SK-N-SH treated with all-trans-retinoic acid at 6 μM for 48 hours (cell line): Measurements from ENCODE around the gene TRIM37.

Experiments
- RARB ChIP-seq: fragments of 250-450 bp; sonication (Bioruptor Pico); IDR thresholded peaks from 2 replicates; pipeline ENCODE4 v1.8.0; 2021; ENCODE audit warnings: mild to moderate bottlenecking, moderate library complexity
- TCF4 ChIP-seq: fragments of 250-450 bp; sonication (Bioruptor Pico); IDR thresholded peaks from 2 replicates; pipeline ENCODE4 v1.8.0; 2021; ENCODE audit warnings: mild to moderate bottlenecking, moderate library complexity, borderline replicate concordance
- ZC3H10 ChIP-seq: fragments of 250-450 bp; sonication (Bioruptor Pico); IDR thresholded peaks from 2 replicates; pipeline ENCODE4 v1.5.1; 2021; ENCODE audit warnings: mild to moderate bottlenecking, moderate library complexity
- ZNF70 ChIP-seq: fragments of 450-650 bp; formaldehyde crosslinking; IDR thresholded peaks from 2 replicates; pipeline ENCODE4 v1.5.0; 2020; ENCODE audit warnings: mild to moderate bottlenecking, moderate library complexity
- TF ChIP-seq, protein P1 (sequence below): fragments of 250-450 bp; sonication (Bioruptor Pico); IDR thresholded peaks from 2 replicates; pipeline ENCODE4 v1.8.0; 2020; ENCODE audit warnings: mild to moderate bottlenecking, moderate library complexity, borderline replicate concordance
- TF ChIP-seq, protein P2 (sequence below): fragments of 250-450 bp; sonication (Bioruptor Pico); IDR thresholded peaks from 2 replicates; pipeline ENCODE4 v1.5.1; 2021; ENCODE audit warnings: mild to moderate bottlenecking, moderate library complexity

DNA sequence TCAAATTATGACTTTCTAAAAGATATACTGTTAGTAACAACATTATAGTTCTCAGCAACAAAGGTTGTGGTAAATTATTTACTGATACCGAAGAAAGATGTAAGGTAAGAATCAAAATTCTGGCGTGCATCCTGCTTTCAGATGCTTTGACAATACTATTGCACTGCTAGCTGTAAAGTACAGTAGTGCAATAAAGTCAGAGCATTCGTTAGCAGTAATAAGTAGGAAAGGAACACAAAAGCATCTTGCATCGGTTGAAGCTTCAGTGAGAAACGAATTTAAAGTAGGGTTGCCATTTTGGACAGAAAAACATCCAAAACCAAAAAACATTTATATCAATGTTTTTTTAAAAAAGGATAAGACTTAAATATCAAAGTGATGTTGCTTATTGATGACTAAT lies 44.3 kb upstream of the TRIM37 start:
- no peak for TF ChIP-seq ZNF70 (CRISPR knock-in tag)
- no peak for TF ChIP-seq TCF4 (CRISPR knock-in tag)
- TF ChIP-seq RARB (CRISPR knock-in tag), result no peak
- TF ChIP-seq, protein P1, sequence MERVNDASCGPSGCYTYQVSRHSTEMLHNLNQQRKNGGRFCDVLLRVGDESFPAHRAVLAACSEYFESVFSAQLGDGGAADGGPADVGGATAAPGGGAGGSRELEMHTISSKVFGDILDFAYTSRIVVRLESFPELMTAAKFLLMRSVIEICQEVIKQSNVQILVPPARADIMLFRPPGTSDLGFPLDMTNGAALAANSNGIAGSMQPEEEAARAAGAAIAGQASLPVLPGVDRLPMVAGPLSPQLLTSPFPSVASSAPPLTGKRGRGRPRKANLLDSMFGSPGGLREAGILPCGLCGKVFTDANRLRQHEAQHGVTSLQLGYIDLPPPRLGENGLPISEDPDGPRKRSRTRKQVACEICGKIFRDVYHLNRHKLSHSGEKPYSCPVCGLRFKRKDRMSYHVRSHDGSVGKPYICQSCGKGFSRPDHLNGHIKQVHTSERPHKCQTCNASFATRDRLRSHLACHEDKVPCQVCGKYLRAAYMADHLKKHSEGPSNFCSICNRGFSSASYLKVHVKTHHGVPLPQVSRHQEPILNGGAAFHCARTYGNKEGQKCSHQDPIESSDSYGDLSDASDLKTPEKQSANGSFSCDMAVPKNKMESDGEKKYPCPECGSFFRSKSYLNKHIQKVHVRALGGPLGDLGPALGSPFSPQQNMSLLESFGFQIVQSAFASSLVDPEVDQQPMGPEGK, result no peak
- no peak for TF ChIP-seq ZC3H10 (CRISPR knock-in tag)
- TF ChIP-seq, protein P2, sequence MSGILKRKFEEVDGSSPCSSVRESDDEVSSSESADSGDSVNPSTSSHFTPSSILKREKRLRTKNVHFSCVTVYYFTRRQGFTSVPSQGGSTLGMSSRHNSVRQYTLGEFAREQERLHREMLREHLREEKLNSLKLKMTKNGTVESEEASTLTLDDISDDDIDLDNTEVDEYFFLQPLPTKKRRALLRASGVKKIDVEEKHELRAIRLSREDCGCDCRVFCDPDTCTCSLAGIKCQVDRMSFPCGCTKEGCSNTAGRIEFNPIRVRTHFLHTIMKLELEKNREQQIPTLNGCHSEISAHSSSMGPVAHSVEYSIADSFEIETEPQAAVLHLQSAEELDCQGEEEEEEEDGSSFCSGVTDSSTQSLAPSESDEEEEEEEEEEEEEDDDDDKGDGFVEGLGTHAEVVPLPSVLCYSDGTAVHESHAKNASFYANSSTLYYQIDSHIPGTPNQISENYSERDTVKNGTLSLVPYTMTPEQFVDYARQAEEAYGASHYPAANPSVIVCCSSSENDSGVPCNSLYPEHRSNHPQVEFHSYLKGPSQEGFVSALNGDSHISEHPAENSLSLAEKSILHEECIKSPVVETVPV (CRISPR knock-in tag), result no peak
